ENCODE measurements around the gene UGT1A5. TPM values are rescaled to one million over a fixed set of nuclear protein-coding genes. Genes with fewer than 3 reads are reported as not detected.

The UGT1A5 gene
- total and polyA plus RNA-seq, 2 of the 13 experiments (the other 11 are each of a cell fraction or from before 2014, with no cell fraction given): not detected

GRCh38 chr2:233756429-233757081, 43.8 kb downstream of the UGT1A5 start (continued):
- TF ChIP-seq SNAPC5 (CRISPR knock-in tag; IDR thresholded peaks at IDR 0.05; ENCODE audit: borderline replicate concordance): peak; percentile 89
- TF ChIP-seq ADNP (CRISPR knock-in tag; IDR thresholded peaks at IDR 0.05): no peak
- no peak for TF ChIP-seq NFIB (CRISPR knock-in tag; IDR thresholded peaks at IDR 0.05; ENCODE audit: borderline replicate concordance)
- TF ChIP-seq ZNF20 (CRISPR knock-in tag; IDR thresholded peaks at IDR 0.05): 0 out of 2 replicates have a peak, but pooled peaks have one; percentile 47
- TF ChIP-seq GZF1 (CRISPR knock-in tag; IDR thresholded peaks at IDR 0.05): no peak
- TF ChIP-seq, protein P1, sequence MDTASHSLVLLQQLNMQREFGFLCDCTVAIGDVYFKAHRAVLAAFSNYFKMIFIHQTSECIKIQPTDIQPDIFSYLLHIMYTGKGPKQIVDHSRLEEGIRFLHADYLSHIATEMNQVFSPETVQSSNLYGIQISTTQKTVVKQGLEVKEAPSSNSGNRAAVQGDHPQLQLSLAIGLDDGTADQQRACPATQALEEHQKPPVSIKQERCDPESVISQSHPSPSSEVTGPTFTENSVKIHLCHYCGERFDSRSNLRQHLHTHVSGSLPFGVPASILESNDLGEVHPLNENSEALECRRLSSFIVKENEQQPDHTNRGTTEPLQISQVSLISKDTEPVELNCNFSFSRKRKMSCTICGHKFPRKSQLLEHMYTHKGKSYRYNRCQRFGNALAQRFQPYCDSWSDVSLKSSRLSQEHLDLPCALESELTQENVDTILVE (CRISPR knock-in tag; IDR thresholded peaks at IDR 0.05): peak; percentile 84; the same call in 1 of the 2 replicates
- no peak for TF ChIP-seq MAFF (IDR thresholded peaks at IDR 0.05; ENCODE audit: low read depth, low read length)
- TF ChIP-seq, protein P2, sequence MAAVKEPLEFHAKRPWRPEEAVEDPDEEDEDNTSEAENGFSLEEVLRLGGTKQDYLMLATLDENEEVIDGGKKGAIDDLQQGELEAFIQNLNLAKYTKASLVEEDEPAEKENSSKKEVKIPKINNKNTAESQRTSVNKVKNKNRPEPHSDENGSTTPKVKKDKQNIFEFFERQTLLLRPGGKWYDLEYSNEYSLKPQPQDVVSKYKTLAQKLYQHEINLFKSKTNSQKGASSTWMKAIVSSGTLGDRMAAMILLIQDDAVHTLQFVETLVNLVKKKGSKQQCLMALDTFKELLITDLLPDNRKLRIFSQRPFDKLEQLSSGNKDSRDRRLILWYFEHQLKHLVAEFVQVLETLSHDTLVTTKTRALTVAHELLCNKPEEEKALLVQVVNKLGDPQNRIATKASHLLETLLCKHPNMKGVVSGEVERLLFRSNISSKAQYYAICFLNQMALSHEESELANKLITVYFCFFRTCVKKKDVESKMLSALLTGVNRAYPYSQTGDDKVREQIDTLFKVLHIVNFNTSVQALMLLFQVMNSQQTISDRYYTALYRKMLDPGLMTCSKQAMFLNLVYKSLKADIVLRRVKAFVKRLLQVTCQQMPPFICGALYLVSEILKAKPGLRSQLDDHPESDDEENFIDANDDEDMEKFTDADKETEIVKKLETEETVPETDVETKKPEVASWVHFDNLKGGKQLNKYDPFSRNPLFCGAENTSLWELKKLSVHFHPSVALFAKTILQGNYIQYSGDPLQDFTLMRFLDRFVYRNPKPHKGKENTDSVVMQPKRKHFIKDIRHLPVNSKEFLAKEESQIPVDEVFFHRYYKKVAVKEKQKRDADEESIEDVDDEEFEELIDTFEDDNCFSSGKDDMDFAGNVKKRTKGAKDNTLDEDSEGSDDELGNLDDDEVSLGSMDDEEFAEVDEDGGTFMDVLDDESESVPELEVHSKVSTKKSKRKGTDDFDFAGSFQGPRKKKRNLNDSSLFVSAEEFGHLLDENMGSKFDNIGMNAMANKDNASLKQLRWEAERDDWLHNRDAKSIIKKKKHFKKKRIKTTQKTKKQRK (IDR thresholded peaks at IDR 0.05; ENCODE audit: low read length): no peak
- peak in 1 of 2 experiments; percentile 87; a peak in 2 of 4 replicates for TF ChIP-seq REST (IDR thresholded peaks at IDR 0.05; ENCODE audit: borderline replicate concordance in 1 of 2, low read depth in 1 of 2, low read length in 2 of 2)
- no peak for TF ChIP-seq ZBTB38 (CRISPR knock-in tag; IDR thresholded peaks at IDR 0.05)
- no peak for TF ChIP-seq REXO4 (CRISPR knock-in tag; IDR thresholded peaks at IDR 0.05; ENCODE audit: borderline replicate concordance)
- TF ChIP-seq SOX6 (IDR thresholded peaks at IDR 0.05): no peak
- peak; percentile 99 for TF ChIP-seq SOX6 (CRISPR knock-in tag; IDR thresholded peaks at IDR 0.05)
- no peak for TF ChIP-seq RFX1 (IDR thresholded peaks at IDR 0.05)
- no peak for TF ChIP-seq HNRNPK (IDR thresholded peaks at IDR 0.05; ENCODE audit: low read depth, low read length, poor library complexity, severe bottlenecking)
- TF ChIP-seq, protein P3, sequence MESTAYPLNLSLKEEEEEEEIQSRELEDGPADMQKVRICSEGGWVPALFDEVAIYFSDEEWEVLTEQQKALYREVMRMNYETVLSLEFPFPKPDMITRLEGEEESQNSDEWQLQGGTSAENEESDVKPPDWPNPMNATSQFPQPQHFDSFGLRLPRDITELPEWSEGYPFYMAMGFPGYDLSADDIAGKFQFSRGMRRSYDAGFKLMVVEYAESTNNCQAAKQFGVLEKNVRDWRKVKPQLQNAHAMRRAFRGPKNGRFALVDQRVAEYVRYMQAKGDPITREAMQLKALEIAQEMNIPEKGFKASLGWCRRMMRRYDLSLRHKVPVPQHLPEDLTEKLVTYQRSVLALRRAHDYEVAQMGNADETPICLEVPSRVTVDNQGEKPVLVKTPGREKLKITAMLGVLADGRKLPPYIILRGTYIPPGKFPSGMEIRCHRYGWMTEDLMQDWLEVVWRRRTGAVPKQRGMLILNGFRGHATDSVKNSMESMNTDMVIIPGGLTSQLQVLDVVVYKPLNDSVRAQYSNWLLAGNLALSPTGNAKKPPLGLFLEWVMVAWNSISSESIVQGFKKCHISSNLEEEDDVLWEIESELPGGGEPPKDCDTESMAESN (CRISPR knock-in tag; conservative IDR thresholded peaks at IDR 0.05): peak; percentile 77
- no peak for TF ChIP-seq KLF11 (CRISPR knock-in tag; IDR thresholded peaks at IDR 0.05)
- peak; percentile 91 for TF ChIP-seq ARNT (IDR thresholded peaks at IDR 0.05)
- TF ChIP-seq ATF7 (IDR thresholded peaks at IDR 0.05): no peak
- peak; percentile 40; the same call in 1 of the 2 replicates for TF ChIP-seq ATF7 (CRISPR knock-in tag; IDR thresholded peaks at IDR 0.05)
- peak; percentile 57; the same call in 1 of the 2 replicates for TF ChIP-seq BHLHE40 (IDR thresholded peaks at IDR 0.05; ENCODE audit: low read length)

Measured in HepG2 (cell line).